ENCODE data around the gene BICC1. TPM values are rescaled to one million over a fixed set of nuclear protein-coding genes. Genes with fewer than 3 reads are reported as not detected.

The BICC1 gene
- total and polyA plus RNA-seq, 2 of the 13 experiments (the other 11 are each of a cell fraction or from before 2014, with no cell fraction given) = 0.18 to 1.5 TPM

- no peak overlapping the region for H3K4me3 ChIP-seq (replicated peaks in 1 of 3; ENCODE audit: insufficient read depth in 1 of 3, low read depth in 2 of 3, low read length in 3 of 3)
- no peak overlapping the region for H3K4me2 ChIP-seq (ENCODE audit: low read depth, low read length)
- H3K27me3 ChIP-seq (ENCODE audit: control insufficient read depth in 1 of 2, insufficient read depth in 2 of 2, low read length in 2 of 2) = no peaks in the 10 kb centered on the region; a peak in 1 of 5 replicates
- no peaks in the 10 kb centered on the region for H3K9me3 ChIP-seq (ENCODE audit: low read length)
- CTCF ChIA-PET (ENCODE audit: low intra/inter-chr PET ratio, low total read pairs) = no interaction called here
- H3K36me3 ChIP-seq (replicated peaks in 1 of 2; ENCODE audit: control insufficient read depth in 1 of 2, insufficient read depth in 2 of 2, low read length in 2 of 2) = no peaks in the 10 kb centered on the region
- no peaks in the 10 kb centered on the region for H3K79me2 ChIP-seq (ENCODE audit: insufficient read depth, low read length)
- H3K9ac ChIP-seq (ENCODE audit: insufficient read depth, low read depth, low read length) = no peak overlapping the region
- BruUV-seq (replicated peaks) = no TSS peak
- no peak for ATAC-seq
- H3K4me1 ChIP-seq (ENCODE audit: insufficient read depth, low read length) = peaks cover 18% of the 10 kb centered on the region
- WGBS (ENCODE audit: low lambda C conversion rate) = 49% methylated on average over 2 of the region's 2 CpGs
- H4K20me1 ChIP-seq (ENCODE audit: insufficient read depth, low read length) = no peaks in the 10 kb centered on the region
- FAIRE-seq = no peak
- no peak for DNase-seq (ENCODE audit: low spot score)
- TF ChIP-seq TRAFD1 (CRISPR knock-in tag; IDR thresholded peaks at IDR 0.05; ENCODE audit: borderline replicate concordance) = no peak
- no peak for TF ChIP-seq ZNF446 (CRISPR knock-in tag; IDR thresholded peaks at IDR 0.05)
- no peak for TF ChIP-seq ZNF563 (CRISPR knock-in tag; IDR thresholded peaks at IDR 0.05)
- TF ChIP-seq NFE2L2 (IDR thresholded peaks at IDR 0.05; ENCODE audit: low read length) = no peak
- no peak for TF ChIP-seq ARNT2 (CRISPR knock-in tag; IDR thresholded peaks at IDR 0.05; ENCODE audit: low read depth)
- TF ChIP-seq ZNF543 (CRISPR knock-in tag; IDR thresholded peaks at IDR 0.05) = no peak
- TF ChIP-seq HNRNPLL (IDR thresholded peaks at IDR 0.05; ENCODE audit: low read depth, low read length, poor library complexity, severe bottlenecking) = no peak
- TF ChIP-seq ZFAT (CRISPR knock-in tag; conservative IDR thresholded peaks at IDR 0.05) = no peak
- TF ChIP-seq ZNF784 (CRISPR knock-in tag; IDR thresholded peaks at IDR 0.05; ENCODE audit: borderline replicate concordance) = no peak
- TF ChIP-seq U2AF2 (IDR thresholded peaks at IDR 0.05; ENCODE audit: low read depth, low read length) = no peak
- no peak for TF ChIP-seq ZNF225 (CRISPR knock-in tag; IDR thresholded peaks at IDR 0.05)
- no peak for TF ChIP-seq MYNN (CRISPR knock-in tag; IDR thresholded peaks at IDR 0.05; ENCODE audit: low read depth)
- no peak for TF ChIP-seq TBX3 (IDR thresholded peaks at IDR 0.05; ENCODE audit: borderline replicate concordance)
- TF ChIP-seq ZNF841 (CRISPR knock-in tag; IDR thresholded peaks at IDR 0.05; ENCODE audit: borderline replicate concordance) = no peak
- TF ChIP-seq RARG (CRISPR knock-in tag; IDR thresholded peaks at IDR 0.05; ENCODE audit: low read depth) = no peak
- no peak for TF ChIP-seq ZFX (CRISPR knock-in tag; IDR thresholded peaks at IDR 0.05; ENCODE audit: low read depth)
- TF ChIP-seq SAP130 (CRISPR knock-in tag; IDR thresholded peaks at IDR 0.05; ENCODE audit: low read depth) = no peak
- H2AFZ ChIP-seq (ENCODE audit: low read length) = no peak overlapping the region
- intact Hi-C loops (cut with micrococcal nuclease; ENCODE audit: unreplicated experiment) (no loop called here), in situ Hi-C loops (cut with HindIII; ENCODE audit: extremely low pct_ligation_motif_present, low pct_unique_long_range_greater_than_20kb) (no loop called here)
- POLR2A ChIA-PET = no interaction called here
- H3K27ac ChIP-seq (ENCODE audit: extremely low read length, insufficient read depth, low read length) = no peak overlapping the region
These were observed 33.6 kb upstream of the BICC1 start for GRCh38 chr10:58479045-58479444.
